ENCODE measurements around the gene TBATA. TPM values are rescaled to one million over a fixed set of nuclear protein-coding genes. Genes with fewer than 3 reads are reported as not detected.

TBATA gene
- total RNA-seq, 1 experiment from 2014 or later = not detected

- Histone ChIP-seq H3K27me3 (no peaks in the 10 kb centered on the region), H3K4me3 (no peak overlapping the region), H3K27ac (no peak overlapping the region), H3K4me1 (no peaks in the 10 kb centered on the region), H3K36me3 (peaks cover 3% of the 10 kb centered on the region), H3K9me3 (replicated peaks) (no peaks in the 10 kb centered on the region)
- DNase-seq = no peak
Measured at GRCh38 chr10:70738761-70739121, 46.4 kb downstream of the TBATA start.

DNA sequence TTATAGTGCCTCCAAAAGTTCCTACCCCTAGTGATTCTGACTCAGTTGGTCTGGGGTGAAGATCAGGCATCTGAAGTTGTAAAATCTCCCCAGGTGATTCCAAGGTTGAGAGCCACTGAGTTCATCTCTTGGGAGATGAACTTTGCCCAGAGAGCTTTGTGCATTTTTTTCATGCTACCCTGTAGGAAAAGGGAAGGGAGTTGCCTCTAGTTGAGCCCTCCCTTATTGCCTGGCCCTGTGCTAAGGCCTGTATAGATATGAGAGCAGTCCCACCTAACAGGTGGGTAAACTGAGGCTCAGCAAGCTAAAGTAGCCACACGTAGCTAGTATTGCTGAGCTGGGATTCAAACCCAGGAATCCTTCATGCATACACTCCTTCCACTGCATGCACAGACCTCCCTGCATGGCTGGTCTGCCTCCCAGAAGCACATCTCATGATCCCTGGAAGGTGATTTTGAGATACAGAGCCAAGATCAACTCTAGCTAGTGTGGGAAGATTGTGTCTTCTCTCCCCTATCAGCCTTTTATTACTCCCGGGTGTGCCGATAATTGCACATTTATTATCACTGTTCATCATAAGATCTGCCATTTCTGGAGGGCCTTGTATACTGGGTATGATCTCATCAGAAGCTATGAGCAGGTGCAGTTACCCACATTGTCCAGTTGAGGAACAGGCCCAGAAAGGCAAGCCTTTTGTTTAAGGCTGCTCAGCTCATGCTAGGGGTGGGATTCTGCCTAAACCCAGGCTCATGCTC, 47.0 kb downstream of the TBATA start:
- DNase-seq = peak in 1 of 2 experiments; percentile 13
- Histone ChIP-seq H3K27me3 (no peaks in the 10 kb centered on the region), H3K9me3 (replicated peaks) (no peaks in the 10 kb centered on the region), H3K4me3 (no peak overlapping the region), H3K4me1 (no peaks in the 10 kb centered on the region), H3K27ac (no peak overlapping the region), H3K36me3 (peaks cover 3% of the 10 kb centered on the region)

DNA sequence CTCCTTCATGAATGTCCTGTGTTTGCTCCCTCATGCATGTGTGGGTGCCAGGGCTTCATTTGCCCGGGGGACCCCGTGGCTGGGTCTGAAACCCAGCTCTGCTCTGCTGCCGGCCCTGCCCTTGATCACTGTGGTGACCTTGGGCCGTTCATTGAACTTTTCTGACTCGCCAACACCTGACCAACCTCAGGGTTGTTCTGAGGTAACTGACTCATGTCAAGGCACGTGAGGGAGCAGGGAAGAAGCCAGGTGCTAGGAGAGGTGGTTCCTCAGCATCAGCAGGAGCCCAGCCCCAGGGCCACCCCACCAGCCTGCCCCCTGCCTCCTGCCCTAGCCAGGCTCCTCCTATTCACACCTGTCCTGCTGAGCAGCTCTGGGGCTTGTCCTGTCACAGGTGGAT, 47.9 kb downstream of the TBATA start:
- H3K4me1 ChIP-seq = no peaks in the 10 kb centered on the region; the same call in 1 of the 2 replicates
- H3K9me3 ChIP-seq (replicated peaks) = no peaks in the 10 kb centered on the region
- H3K27me3 ChIP-seq = no peaks in the 10 kb centered on the region
- no peaks in the 10 kb centered on the region; the same call in 1 of the 2 replicates for H3K36me3 ChIP-seq
- no peak overlapping the region for H3K27ac ChIP-seq
- no peak for DNase-seq
- H3K4me3 ChIP-seq = no peak overlapping the region

- no peak overlapping the region for H3K4me3 ChIP-seq
- no peaks in the 10 kb centered on the region; the same call in 1 of the 2 replicates for H3K36me3 ChIP-seq
- H3K9me3 ChIP-seq (replicated peaks) = no peaks in the 10 kb centered on the region
- DNase-seq = no peak
- no peaks in the 10 kb centered on the region for H3K27me3 ChIP-seq
- H3K27ac ChIP-seq = no peak overlapping the region
- no peaks in the 10 kb centered on the region; the same call in 1 of the 2 replicates for H3K4me1 ChIP-seq
Measured at GRCh38 chr10:70736525-70736924, 48.7 kb downstream of the TBATA start.

- Histone ChIP-seq H3K36me3 (peaks cover 2% of the 10 kb centered on the region; the same call in 1 of the 2 replicates), H3K4me3 (no peak overlapping the region), H3K27me3 (no peaks in the 10 kb centered on the region), H3K9me3 (replicated peaks) (no peaks in the 10 kb centered on the region), H3K27ac (no peak overlapping the region), H3K4me1 (no peaks in the 10 kb centered on the region; the same call in 1 of the 2 replicates)
- DNase-seq = no peak
Measured at GRCh38 chr10:70735161-70735560, 50.0 kb downstream of the TBATA start.

DNA sequence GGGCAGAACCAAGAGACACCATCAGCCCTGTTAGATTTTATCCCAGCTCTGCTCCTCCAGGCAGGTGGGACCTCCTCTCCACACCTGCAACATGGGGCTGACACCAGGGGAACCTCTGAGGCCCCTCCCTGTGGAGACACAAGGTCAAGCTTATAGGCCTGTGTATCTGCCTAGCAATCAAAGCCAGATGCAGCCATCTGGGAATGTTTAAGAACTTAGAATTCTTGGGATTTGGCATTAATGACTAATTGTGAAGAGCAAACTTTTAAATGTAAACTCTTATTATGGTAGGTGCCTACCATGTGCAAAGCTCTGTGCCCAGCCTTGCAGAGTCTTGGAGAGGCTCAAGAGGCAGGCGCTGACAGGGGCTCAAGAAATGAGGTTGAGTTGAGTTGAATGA, 52.1 kb downstream of the TBATA start:
- H3K9me3 ChIP-seq (replicated peaks) = no peaks in the 10 kb centered on the region
- H3K4me3 ChIP-seq = no peak overlapping the region
- H3K36me3 ChIP-seq = peaks cover 2% of the 10 kb centered on the region; the same call in 1 of the 2 replicates
- no peaks in the 10 kb centered on the region for H3K27me3 ChIP-seq
- no peak for DNase-seq
- H3K4me1 ChIP-seq = no peaks in the 10 kb centered on the region; the same call in 1 of the 2 replicates
- H3K27ac ChIP-seq = no peak overlapping the region

- H3K4me3 ChIP-seq = no peak overlapping the region
- H3K9me3 ChIP-seq (replicated peaks) = no peaks in the 10 kb centered on the region
- no peak overlapping the region for H3K27ac ChIP-seq
- DNase-seq = peak; percentile 32 to 53
- H3K4me1 ChIP-seq = no peaks in the 10 kb centered on the region; the same call in 1 of the 2 replicates
- H3K36me3 ChIP-seq = peaks cover 2% of the 10 kb centered on the region; the same call in 1 of the 2 replicates
- no peaks in the 10 kb centered on the region for H3K27me3 ChIP-seq
Measured at GRCh38 chr10:70732569-70732968, 52.6 kb downstream of the TBATA start.

GRCh38 chr10:70730955-70731354, 54.2 kb downstream of the TBATA start:
- no peaks in the 10 kb centered on the region for H3K27me3 ChIP-seq
- H3K27ac ChIP-seq = no peak overlapping the region
- H3K36me3 ChIP-seq = peaks cover 2% of the 10 kb centered on the region; the same call in 1 of the 2 replicates
- H3K4me3 ChIP-seq = no peak overlapping the region
- no peaks in the 10 kb centered on the region; the same call in 1 of the 2 replicates for H3K4me1 ChIP-seq
- DNase-seq = no peak
- no peaks in the 10 kb centered on the region for H3K9me3 ChIP-seq (replicated peaks)

DNA sequence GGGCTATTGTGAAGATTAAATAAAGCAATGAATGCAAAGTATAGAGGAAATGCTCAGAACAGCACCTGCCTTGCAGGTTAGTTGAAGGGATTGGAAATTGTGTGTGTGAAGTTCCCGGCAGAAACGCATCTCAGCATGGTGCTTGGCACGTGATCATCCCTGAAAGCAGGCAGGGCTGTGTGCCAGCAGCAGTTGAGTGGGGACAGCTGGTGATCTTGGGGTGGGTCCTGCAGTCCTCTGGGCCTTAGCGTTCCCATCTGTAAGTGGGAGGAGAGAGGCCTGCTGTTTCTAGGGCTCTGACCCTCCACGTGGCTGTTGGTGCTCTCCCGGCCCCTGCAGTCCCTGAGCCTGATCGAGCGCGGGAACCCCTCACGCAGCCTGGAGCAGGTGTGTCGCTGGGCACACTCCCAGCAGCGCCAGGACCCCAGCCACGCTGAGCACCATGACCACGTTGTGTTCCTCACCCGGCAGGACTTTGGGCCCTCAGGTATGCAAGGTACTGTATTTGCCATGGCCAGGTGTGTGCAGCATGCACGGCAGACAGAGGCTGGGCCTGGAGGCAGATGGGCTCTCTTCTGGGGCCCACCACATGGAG, 55.3 kb downstream of the TBATA start:
- DNase-seq = peak; percentile 21 to 32

DNA sequence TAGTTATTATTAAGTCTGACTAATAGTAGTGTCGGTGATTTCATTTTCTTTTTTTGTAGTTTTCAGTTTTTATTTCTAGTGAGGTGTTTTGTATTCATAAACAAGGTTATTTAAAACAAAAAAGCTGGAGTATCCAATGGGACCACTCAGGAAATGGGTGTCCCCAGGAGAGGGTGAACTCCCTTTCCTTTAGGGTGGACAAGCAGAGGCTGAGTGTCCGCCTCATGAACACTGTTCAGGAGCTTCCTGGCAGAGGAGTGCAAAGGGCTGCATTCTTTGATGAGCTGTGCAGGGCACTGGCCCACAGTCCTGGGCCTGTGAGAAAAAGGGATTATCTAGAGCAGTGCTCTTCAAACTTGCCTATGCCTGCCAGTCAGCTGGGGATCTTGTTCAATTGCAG, 56.8 kb downstream of the TBATA start:
- H3K27me3 ChIP-seq = no peaks in the 10 kb centered on the region
- H3K27ac ChIP-seq = no peak overlapping the region
- H3K9me3 ChIP-seq (replicated peaks) = no peaks in the 10 kb centered on the region
- H3K36me3 ChIP-seq = peaks cover 5% of the 10 kb centered on the region; the same call in 1 of the 2 replicates
- no peak for DNase-seq
- H3K4me1 ChIP-seq = no peaks in the 10 kb centered on the region; the same call in 1 of the 2 replicates
- no peak overlapping the region for H3K4me3 ChIP-seq

More for the DNA sequence above, 55.3 kb downstream of the TBATA start:
- peaks cover 5% of the 10 kb centered on the region; the same call in 1 of the 2 replicates for H3K36me3 ChIP-seq
- no peaks in the 10 kb centered on the region for H3K27me3 ChIP-seq
- H3K9me3 ChIP-seq (replicated peaks) = no peaks in the 10 kb centered on the region
- H3K4me3 ChIP-seq = no peak overlapping the region
- H3K27ac ChIP-seq = no peak overlapping the region
- no peaks in the 10 kb centered on the region; the same call in 1 of the 2 replicates for H3K4me1 ChIP-seq

DNA sequence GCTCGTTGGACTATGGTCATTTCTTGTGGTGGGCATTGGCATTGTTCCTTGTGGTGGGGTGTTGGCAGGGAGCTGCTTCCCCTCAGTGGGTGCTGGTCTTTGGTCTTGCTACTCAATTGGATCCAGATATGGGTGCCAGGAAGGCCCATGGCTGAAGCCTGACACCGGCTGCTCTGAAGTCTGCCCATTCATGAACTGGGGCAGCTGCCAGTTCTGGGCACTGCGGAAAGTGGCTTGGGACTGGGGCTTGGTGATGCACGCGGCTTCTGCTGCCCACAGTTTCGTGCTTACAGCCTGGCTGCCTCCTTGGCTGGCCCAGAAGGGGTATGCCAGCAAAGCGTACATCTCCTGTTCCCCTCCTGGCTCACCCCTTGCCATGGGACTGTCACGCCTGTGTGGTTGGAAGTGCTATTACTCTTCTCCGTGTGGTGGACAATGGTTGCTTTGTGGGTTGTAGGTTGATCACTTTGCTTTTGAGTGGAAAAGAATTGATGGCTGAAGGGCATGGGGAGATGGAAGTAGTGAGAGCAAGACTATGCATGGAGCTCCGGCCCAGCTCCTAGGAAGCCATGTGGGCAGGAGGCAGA, 58.2 kb downstream of the TBATA start:
- Histone ChIP-seq H3K27me3 (no peaks in the 10 kb centered on the region), H3K27ac (no peak overlapping the region), H3K9me3 (replicated peaks) (no peaks in the 10 kb centered on the region), H3K4me1 (no peaks in the 10 kb centered on the region; the same call in 1 of the 2 replicates), H3K4me3 (no peak overlapping the region), H3K36me3 (peaks cover 5% of the 10 kb centered on the region; the same call in 1 of the 2 replicates)
- DNase-seq = no peak

- H3K9me3 ChIP-seq (replicated peaks) = no peaks in the 10 kb centered on the region
- no peaks in the 10 kb centered on the region for H3K4me1 ChIP-seq
- no peak for DNase-seq
- no peaks in the 10 kb centered on the region for H3K27me3 ChIP-seq
- peaks cover 6% of the 10 kb centered on the region; the same call in 1 of the 2 replicates for H3K36me3 ChIP-seq
- H3K4me3 ChIP-seq = no peak overlapping the region
- H3K27ac ChIP-seq = no peak overlapping the region
Measured at GRCh38 chr10:70723771-70724170, 61.4 kb downstream of the TBATA start.

DNA sequence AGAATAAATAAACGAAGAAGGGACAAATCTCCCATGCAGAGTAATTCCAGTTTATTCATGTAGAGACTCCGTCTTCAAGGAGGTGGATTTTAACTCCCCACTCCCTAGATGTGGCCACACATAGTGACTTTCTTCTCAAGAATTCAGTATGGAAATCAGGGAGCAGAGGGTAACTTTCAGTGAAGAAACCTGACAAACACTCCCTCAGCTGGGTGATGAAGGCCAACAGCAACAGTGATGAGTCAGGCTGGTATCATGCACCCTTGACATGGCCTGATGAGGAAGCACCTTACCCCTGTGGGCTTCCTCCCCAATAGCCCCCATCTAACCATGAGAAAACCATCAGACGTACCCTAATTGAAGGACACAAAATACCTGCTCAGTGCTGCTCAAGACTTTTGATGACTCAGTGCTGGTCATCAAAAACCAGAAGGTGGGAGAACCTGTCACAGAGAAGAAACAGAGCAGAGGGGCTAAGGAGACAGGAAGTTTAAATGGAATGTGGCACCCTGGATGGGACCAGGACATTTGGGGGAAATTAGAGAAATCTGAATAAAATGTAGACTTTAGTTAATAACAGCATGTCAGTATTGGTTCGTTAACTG, 62.3 kb downstream of the TBATA start:
- Histone ChIP-seq H3K4me1 (peaks cover under 1% of the 10 kb centered on the region), H3K4me3 (no peak overlapping the region), H3K9me3 (replicated peaks) (no peaks in the 10 kb centered on the region), H3K36me3 (peaks cover 6% of the 10 kb centered on the region; the same call in 1 of the 2 replicates), H3K27ac (no peak overlapping the region), H3K27me3 (no peaks in the 10 kb centered on the region)
- no peak for DNase-seq
